Stomach (tissue), 9 donors: ENCODE measurements around the gene CLCNKA. TPM values are rescaled to one million over a fixed set of nuclear protein-coding genes. Genes with fewer than 3 reads are reported as not detected.
A peak's percentile ranks its signal among the peaks of the same experiment; 100 is the strongest.
"Not testable (repeated sequence)": the region's sequence is repeated elsewhere in the genome, so short reads cannot be mapped to it uniquely, and the experiment has no call there.

ENCODE experiments used
- DNase-seq, 2 donors: peaks; one replicate each; pipeline versions ENCODE4 v3.0.0 to v3.0.0-alpha.2; 2013 to 2019
- H3K27ac ChIP-seq, 5 donors: fragments of 200-600 bp in 4 of 5; sonication (generic) in 4 of 5; one replicate each; pipeline ENCODE4 v1.5.1; 2013 to 2019; ENCODE audit warnings: mild to moderate bottlenecking in 1 of 5, moderate library complexity in 1 of 5
- H3K27me3 ChIP-seq, 3 donors: fragments of 200-600 bp; sonication (generic); one replicate each; pipeline ENCODE4 v1.5.1; 2017 to 2019; ENCODE audit warnings: mixed run types in 1 of 3
- H3K36me3 ChIP-seq, 4 donors: fragments of 200-600 bp; sonication (generic); 1 replicate in 3 of 4; 2 replicates in 1 of 4; pipeline ENCODE4 v1.5.1; 2016 to 2019
- H3K4me1 ChIP-seq, 4 donors: fragments of 200-600 bp; sonication (generic); one replicate each; pipeline ENCODE4 v1.5.1; 2016 to 2019
- H3K4me3 ChIP-seq, 4 donors: fragments of 200-600 bp; sonication (generic) in 3 of 4; one replicate each; pipeline ENCODE4 v1.5.1; 2016 to 2019; ENCODE audit warnings: mild to moderate bottlenecking in 1 of 4
- H3K9me3 ChIP-seq, 4 donors: fragments of 200-600 bp; sonication (generic); one replicate each; pipeline ENCODE4 v1.5.1; 2016 to 2019
- CTCF ChIP-seq, 7 experiments: fragments of 450-650 bp in 4 of 7; fragments of 200-600 bp in 3 of 7; sonication (generic) in 3 of 7; IDR thresholded peaks; one replicate each; pipeline ENCODE4 v1.5.1; 2016 to 2019; ENCODE audit warnings: antibody characterized with exemption in 7 of 7, control low read depth in 2 of 7, mild to moderate bottlenecking in 1 of 7
- EP300 ChIP-seq: sonication (generic); formaldehyde crosslinking; IDR thresholded peaks from one replicate; pipeline ENCODE4 v1.6.1; 2017; ENCODE audit warnings: antibody characterized with exemption
- POLR2A ChIP-seq, 4 donors: fragments of 450-650 bp; IDR thresholded peaks; one replicate each; pipeline ENCODE4 v1.6.1; 2016; ENCODE audit warnings: antibody characterized with exemption in 4 of 4, control low read depth in 2 of 4, mild to moderate bottlenecking in 1 of 4, moderate library complexity in 1 of 4
- POLR2AphosphoS5 ChIP-seq, 3 donors: sonication (generic); formaldehyde crosslinking; IDR thresholded peaks; one replicate each; pipeline ENCODE4 v1.6.1; 2016; ENCODE audit warnings: antibody characterized with exemption in 3 of 3
- WGBS, 5 donors: extraction: QIAGEN DNeasy Blood & Tissue Kit in 3 of 5; methylation state at CpG; one replicate each; pipeline versions ENCODE4 v1.1.5 to v1.1.7; 2013 to 2018; 5-methylcytosine and 5-hydroxymethylcytosine counted together
- intact Hi-C: fragments of 100-400 bp; cut with DNase I; formaldehyde crosslinking; loops from one replicate; pipeline ENCODE4 v1.15.1; 2023; ENCODE audit warnings: low total_unique reads
- polyA plus RNA-seq, 3 donors: library from polyadenylated mRNA; stranded (reverse); fragments of 200-250 nt; gene quantifications; one replicate each; pipeline ENCODE4 v1.2.3, GENCODE V29; 2013
- total RNA-seq, 5 donors: library from RNA; depleted of rRNA; stranded (reverse); fragments of >200 nt; gene quantifications; one replicate each; pipeline versions ENCODE4 v1.1.0 to v1.2.3, GENCODE V29; 2014 to 2016
- donor health status: healthy with polysubstance abuse.
- donor health status: Bipolar disorder and iron deficiency.
- donor health status: healthy.

Gene CLCNKA
- total and polyA plus RNA-seq, 8 donors: 0.55 to 16.1 (median 4.5) TPM; not detected in 2

DNA sequence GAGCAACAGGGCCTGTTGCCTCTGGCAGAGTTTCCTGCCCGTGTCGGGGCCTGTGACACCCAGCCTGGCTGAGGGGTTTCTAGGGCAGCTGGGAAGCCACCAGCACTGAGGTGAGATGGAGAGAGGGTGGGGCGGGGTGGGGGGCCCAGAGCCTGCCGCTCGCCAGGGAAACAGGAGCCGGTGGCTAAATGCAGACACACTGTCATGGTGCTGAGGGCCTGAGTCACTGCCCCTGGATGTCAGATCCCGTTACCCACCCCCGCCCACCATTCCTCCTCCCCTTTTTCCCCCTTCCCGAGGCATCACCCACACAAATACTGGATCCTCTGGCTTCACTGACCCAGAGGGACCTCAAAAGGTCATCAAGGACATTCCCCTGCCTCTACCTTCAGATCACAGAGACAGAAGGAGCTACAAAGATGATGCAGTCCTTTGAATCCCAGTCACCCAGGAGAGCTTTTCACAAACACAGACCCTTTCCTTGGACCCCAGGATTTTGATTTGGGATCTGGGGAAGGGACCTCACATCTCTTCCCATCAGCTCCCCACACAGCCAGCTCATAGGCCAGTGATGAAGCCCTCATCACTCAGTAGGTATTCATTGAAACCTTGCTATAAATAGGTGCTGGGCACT lies 2.1 kb upstream of the CLCNKA start:
- Histone ChIP-seq H3K36me3 (no peaks in the 10 kb centered on the region), H3K9me3 (no peaks in the 10 kb centered on the region), H3K27me3 (no peaks in the 10 kb centered on the region), H3K4me1 (peaks cover 28 to 69% (median 44%) of the 10 kb centered on the region in 4 donors), H3K27ac (peak overlapping the region in 4 of 5 donors; percentile 71 to 91 (median 84)), H3K4me3 (no peak overlapping the region)
- intact Hi-C loops: no loop called here
- TF ChIP-seq POLR2AphosphoS5 (IDR thresholded peaks at IDR 0.05): no peak
- no peak for TF ChIP-seq EP300
- no peak for TF ChIP-seq POLR2A (IDR thresholded peaks at IDR 0.05)
- TF ChIP-seq CTCF (IDR thresholded peaks at IDR 0.05): no peak
- 66 to 79% (median 77%) methylated on average over 7 to 9 of the region's 9 CpGs for WGBS, 5 donors
- peak in 1 of 2 donors; percentile 65 for DNase-seq

GRCh38 chr1:16020325-16020724 lies 1.5 kb upstream of the CLCNKA start:
- WGBS, 5 donors: 75 to 91% (median 80%) methylated on average over 5 to 6 of the region's 6 CpGs
- no peak for DNase-seq
- Histone ChIP-seq H3K36me3 (no peaks in the 10 kb centered on the region), H3K4me3 (no peak overlapping the region), H3K27ac (peak overlapping the region in 3 of 5 donors; percentile 82 to 91 (median 85)), H3K4me1 (peaks cover 24 to 63% (median 38%) of the 10 kb centered on the region in 4 donors), H3K27me3 (no peaks in the 10 kb centered on the region), H3K9me3 (no peaks in the 10 kb centered on the region)
- no peak for TF ChIP-seq EP300
- TF ChIP-seq POLR2AphosphoS5 (IDR thresholded peaks at IDR 0.05): no peak
- no peak for TF ChIP-seq POLR2A (IDR thresholded peaks at IDR 0.05)
- TF ChIP-seq CTCF (IDR thresholded peaks at IDR 0.05): no peak
- intact Hi-C loops: no loop called here

DNA sequence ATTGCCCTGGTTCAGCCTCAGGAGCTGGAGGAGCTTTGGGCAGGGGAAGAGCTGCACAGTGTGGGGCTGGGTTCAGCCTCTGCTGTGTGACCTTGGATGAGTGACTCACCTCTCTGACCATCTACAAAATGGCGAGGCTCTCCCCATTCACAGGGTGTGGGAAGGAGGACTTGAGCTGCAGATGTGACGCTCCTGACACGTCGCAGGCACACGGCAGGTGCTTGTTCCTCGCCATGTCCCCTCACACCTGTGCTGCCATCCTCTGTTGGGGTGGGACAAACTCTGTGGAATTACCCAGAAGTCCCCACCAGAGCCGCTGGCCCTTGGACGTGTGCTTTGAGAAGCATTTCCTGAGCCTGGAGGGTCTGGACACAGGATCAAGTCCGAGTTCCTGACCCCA lies 958 bp upstream of the CLCNKA start:
- Histone ChIP-seq H3K4me1 (peaks cover 18 to 58% (median 35%) of the 10 kb centered on the region in 4 donors), H3K27ac (peak overlapping the region in 2 of 5 donors; percentile 85 to 91)
- H3K4me3 ChIP-seq, intact Hi-C loops, DNase-seq, H3K36me3 ChIP-seq, H3K27me3 ChIP-seq, H3K9me3 ChIP-seq: not testable (repeated sequence)
- 81 to 88% (median 87%) methylated on average over 8 to 9 of the region's 9 CpGs; no CpG with 5 or more reads in 1 of the 5 donors for WGBS, 5 donors

DNA sequence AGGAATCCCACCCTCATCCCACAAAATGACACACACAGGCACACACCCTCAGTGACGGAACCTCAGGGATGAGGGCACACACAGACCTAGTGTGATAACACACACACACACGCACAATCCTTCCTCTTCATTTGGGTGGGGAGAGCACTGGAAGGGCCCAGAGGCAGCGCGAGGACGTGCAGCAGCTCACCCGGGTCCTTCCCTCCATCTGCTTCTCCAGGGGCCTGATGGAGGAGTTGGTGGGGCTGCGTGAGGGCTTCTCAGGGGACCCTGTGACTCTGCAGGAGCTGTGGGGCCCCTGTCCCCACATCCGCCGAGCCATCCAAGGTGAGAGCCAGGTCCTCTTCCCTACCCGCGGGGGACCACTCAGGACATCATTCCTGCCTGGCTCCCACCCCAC lies 557 bp downstream of the CLCNKA start:
- WGBS, 5 donors: 77 to 95% (median 85%) methylated on average over 6 to 11 of the region's 11 CpGs
- Histone ChIP-seq H3K4me1 (peaks cover 22 to 51% (median 40%) of the 10 kb centered on the region in 4 donors), H3K27ac (peak overlapping the region in 2 of 5 donors; percentile 6 to 91), H3K4me3 (no peak overlapping the region), H3K9me3 (no peaks in the 10 kb centered on the region), H3K36me3 (no peaks in the 10 kb centered on the region), H3K27me3 (peaks cover 0 to 8% (median 8%) of the 10 kb centered on the region in 3 donors)
- no peak for TF ChIP-seq POLR2A (IDR thresholded peaks at IDR 0.05)
- no peak for TF ChIP-seq CTCF (IDR thresholded peaks at IDR 0.05)
- TF ChIP-seq POLR2AphosphoS5 (IDR thresholded peaks at IDR 0.05): no peak
- no peak for TF ChIP-seq EP300
- no peak for DNase-seq
- intact Hi-C loops: no loop called here

DNA sequence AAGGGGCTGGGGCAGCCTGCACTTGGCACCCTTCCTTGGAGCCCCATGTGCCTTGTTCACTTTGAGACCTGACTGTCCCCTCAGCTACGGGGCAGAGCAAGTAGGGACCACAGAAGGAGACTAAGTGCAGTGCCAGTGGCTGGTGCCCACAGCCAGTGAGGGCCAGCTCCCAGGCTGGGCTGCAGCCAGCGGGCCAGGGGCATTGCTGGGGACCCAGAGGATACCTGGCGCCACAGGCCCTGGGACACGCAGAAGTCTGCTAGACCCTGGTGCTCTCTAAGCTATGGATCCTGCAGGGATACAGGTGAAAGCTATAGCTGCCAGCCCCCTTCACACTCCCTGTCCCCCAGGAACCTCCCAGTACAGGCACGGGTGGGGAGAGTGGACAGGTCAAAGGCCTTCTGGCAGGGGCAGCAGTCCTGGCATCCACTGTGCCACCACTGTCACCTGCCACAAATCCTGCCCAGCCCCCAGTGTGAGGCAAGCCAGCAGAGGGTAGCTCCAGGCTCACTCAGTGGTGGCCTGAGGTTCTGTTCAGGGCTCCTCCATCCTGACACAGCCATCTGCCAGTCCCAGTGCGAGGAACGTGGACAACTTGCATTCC lies 1.3 kb downstream of the CLCNKA start:
- Histone ChIP-seq H3K9me3 (no peaks in the 10 kb centered on the region), H3K36me3 (no peaks in the 10 kb centered on the region), H3K4me3 (no peak overlapping the region), H3K27ac (peak overlapping the region in 1 of 5 donors; percentile 91), H3K27me3 (peaks cover 0 to 10% (median 9%) of the 10 kb centered on the region in 3 donors), H3K4me1 (peaks cover 15 to 45% (median 33%) of the 10 kb centered on the region in 4 donors)
- intact Hi-C loops: no loop called here
- TF ChIP-seq CTCF (IDR thresholded peaks at IDR 0.05): no peak
- no peak for TF ChIP-seq POLR2A (IDR thresholded peaks at IDR 0.05)
- TF ChIP-seq EP300: no peak
- TF ChIP-seq POLR2AphosphoS5 (IDR thresholded peaks at IDR 0.05): no peak
- no peak for DNase-seq
- WGBS, 5 donors: 70 to 81% (median 75%) methylated on average over 1 to 7 of the region's 7 CpGs

DNA sequence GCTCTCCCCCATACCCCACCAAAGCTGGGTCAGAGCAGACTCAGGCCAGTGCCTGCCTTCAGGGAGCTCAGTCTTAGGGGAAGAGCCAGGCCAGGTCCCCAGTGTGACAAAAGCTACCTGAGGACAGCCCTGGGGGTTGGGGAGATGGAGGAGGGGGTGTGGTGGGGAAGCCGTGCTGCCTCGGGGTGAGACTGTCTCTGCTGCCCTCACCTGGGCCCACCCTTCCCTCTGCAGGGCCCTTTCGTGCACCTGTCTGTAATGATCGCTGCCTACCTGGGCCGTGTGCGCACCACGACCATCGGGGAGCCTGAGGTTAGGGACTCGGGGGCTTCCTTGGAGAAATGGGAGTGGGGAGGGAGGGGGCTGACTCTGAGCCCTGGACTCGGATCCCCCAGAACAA lies 4.5 kb downstream of the CLCNKA start:
- intact Hi-C loops, H3K36me3 ChIP-seq, H3K9me3 ChIP-seq, DNase-seq: not testable (repeated sequence)
- H3K27ac ChIP-seq: peak overlapping the region in 1 of 5 donors; percentile 65
- 40 to 46% (median 42%) methylated on average over 6 to 10 of the region's 10 CpGs; no CpG with 5 or more reads in 1 of the 5 donors for WGBS, 5 donors
- peaks cover 9 to 19% (median 14%) of the 10 kb centered on the region in 4 donors for H3K4me1 ChIP-seq
- H3K4me3 ChIP-seq: peak overlapping the region in 1 of 4 donors; percentile 31
- peaks cover 0 to 31% (median 17%) of the 10 kb centered on the region in 3 donors for H3K27me3 ChIP-seq
